Astrocyte (in vitro differentiated cells and primary cell): ENCODE measurements around the gene EML1.

ENCODE experiments used
- EZH2 ChIP-seq: IDR thresholded peaks from 2 replicates; pipeline ENCODE4 v1.6.1; 2012; ENCODE audit warnings: mild to moderate bottlenecking, low read length, inconsistent platforms; ENCODE audit not compliant: insufficient read depth
- TF ChIP-seq, protein P1 (sequence below): IDR thresholded peaks from 2 replicates; pipeline ENCODE4 v1.5.1; 2011; ENCODE audit warnings: low read depth, mild to moderate bottlenecking, inconsistent platforms, low read length, moderate library complexity; ENCODE audit not compliant: insufficient read depth

DNA sequence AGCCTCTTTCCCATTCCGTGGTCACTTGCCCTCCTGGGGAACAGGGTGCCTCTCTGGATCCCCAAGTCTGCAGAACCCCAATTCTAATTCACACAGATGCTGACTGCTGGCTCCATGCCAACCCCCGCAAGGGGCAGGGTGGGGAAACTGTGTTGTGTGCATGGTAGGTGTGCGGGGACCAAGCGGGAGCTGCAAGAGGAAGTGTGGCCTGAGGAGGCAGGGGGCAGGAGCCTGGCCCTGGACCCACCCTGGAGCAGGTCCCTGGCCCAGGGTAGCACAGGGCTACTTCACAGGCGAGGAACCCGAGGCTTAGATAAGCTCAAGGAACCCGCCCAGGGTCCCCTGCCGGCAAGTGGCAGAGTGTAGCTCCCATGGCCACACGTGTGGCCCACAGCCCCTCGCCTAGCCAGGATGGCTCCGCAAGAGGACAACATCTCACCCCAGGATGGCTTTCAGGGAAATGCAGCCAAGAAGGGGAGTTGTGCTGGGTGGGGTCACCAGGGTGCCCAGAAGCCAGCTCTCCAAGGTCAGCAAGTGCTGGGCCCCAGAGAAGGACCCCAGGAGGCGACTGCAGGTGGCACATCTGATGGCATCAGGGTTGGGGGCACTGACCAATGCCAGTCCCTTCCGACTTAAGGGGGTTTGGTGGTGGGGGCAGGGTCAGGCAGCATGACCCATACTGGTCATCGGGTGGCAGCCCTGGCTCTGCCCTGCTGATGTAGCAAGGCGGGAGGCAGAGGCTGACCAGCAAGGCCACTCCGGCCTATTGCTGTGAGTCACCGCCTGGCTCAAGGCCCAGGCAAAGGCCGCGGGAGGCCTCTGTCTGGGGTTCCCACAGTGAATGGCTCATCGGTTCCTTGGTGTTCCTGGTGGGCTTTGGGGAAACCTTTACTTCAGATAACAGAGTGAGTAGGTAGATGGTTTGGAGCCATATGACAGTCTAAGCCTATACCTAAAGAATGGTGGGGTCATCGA lies 37.3 kb upstream of the EML1 start:
- TF ChIP-seq, protein P1, sequence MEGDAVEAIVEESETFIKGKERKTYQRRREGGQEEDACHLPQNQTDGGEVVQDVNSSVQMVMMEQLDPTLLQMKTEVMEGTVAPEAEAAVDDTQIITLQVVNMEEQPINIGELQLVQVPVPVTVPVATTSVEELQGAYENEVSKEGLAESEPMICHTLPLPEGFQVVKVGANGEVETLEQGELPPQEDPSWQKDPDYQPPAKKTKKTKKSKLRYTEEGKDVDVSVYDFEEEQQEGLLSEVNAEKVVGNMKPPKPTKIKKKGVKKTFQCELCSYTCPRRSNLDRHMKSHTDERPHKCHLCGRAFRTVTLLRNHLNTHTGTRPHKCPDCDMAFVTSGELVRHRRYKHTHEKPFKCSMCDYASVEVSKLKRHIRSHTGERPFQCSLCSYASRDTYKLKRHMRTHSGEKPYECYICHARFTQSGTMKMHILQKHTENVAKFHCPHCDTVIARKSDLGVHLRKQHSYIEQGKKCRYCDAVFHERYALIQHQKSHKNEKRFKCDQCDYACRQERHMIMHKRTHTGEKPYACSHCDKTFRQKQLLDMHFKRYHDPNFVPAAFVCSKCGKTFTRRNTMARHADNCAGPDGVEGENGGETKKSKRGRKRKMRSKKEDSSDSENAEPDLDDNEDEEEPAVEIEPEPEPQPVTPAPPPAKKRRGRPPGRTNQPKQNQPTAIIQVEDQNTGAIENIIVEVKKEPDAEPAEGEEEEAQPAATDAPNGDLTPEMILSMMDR = no peak
- no peak for TF ChIP-seq EZH2
